Left lobe of liver (tissue), 2 donors: ENCODE results near the gene BICC1. TPM values are rescaled to one million over a fixed set of nuclear protein-coding genes. Genes with fewer than 3 reads are reported as not detected.

ENCODE experiments used
- ATAC-seq: fragments of 200-7000 bp; cut with Tn5 transposase; one replicate; pipeline ENCODE4 v1.9.1; 2020; ENCODE audit warnings: mild to moderate bottlenecking, moderate library complexity
- DNase-seq: peaks from one replicate; pipeline ENCODE4 v3.0.0-alpha.2; 2020; ENCODE audit warnings: low spot score
- total RNA-seq: library from RNA; stranded (reverse); gene quantifications from one replicate; pipeline ENCODE4 v1.2.1, GENCODE V29; 2021
- donor health status: DM: no; HTN: no; CAD: no; lungs with moderate emphysema.
- donor health status: DM: no; HTN: yes; CAD: no.

Gene BICC1
- total RNA-seq, 1 donor from 2014 or later, result 1.6 TPM

DNA sequence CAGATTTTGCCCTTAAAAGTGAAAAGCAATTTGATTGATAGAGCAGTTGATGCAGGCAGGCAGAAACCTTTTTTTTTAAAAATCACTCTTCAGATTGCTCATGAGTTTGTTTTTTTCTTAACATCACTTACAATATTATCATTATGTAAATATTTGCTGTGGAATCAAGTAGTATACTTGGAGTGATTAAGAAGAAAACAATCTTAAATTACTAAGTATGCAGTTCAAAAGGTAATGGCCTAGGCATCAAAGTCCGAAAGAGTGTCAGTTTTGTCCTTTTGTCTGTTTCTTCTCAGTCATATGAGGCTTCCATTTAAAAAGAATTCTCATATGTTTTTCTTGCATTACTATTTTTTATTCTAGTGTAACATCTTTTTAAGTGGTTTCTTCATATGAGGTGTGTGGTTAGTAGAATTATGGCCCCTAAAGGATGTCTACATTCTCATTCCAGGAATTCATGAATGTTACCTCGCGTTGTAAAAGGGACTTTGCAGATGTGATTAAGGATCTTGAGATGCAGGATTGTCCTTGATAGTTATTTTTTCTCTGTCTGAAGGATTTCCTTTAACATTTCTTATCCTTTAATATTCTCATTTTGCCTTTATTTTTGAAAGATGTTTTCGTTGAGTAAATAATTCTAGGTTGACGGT lies 44.0 kb downstream of the BICC1 start:
- DNase-seq, result no peak
- ATAC-seq, result no peak

DNA sequence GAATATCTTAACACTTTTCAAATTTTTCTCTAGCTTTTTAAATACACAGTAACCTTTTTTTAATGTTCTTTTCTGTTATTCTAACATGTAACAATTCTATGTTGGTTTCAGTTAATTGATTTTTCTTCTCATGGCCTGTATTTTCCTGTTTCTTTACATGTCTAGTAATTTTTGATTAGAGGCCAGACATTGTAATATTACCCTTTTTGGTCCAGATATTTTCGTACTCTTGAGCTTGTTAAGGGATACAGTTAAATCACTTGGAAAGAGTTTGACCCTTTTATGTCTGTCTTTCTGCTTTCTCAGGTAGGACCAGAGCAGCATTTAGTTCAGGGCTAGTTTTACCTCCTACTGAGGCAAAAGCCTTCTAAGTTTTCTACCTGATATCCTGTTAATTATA lies 45.0 kb downstream of the BICC1 start:
- DNase-seq (no peak), ATAC-seq (no peak)

DNA sequence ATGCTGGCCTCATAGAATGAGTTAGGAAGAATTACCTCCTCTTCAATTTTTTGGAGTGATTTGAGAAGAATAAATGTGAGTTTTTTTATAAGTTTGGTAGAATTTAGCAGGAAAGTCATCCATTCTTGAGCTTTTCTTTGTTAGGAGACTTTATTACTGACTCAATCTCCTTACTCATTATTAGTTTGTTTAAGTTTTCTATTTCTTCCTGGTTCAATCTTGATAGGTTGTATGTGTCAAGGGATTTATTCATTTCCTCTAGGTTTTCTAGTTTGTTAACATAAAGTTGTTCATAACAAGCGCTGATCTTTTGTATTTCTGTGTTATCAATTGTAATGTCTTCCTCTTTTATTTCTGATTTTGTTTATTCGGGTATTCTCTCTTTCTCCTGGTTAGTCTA lies 47.4 kb downstream of the BICC1 start:
- ATAC-seq (no peak), DNase-seq (no peak)

DNA sequence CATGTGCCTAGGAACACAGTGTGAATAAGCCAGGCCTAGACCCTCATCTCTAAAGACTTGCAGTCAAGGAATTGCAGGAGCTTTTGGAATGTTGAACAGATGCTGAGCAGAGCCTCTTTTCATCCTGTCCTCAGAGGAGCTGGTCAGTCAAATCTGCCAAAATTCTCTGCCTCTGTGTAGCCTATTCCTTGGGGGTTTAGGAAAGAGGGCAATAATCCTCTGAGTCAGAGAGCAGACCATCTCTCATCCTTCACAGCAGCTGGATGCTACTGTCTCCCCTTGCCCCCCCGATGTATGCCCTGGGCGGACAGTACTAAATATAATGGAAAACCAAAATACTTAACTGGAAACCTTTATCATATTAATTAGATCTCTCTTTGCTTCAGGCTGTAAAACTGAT lies 52.6 kb downstream of the BICC1 start:
- no peak for ATAC-seq
- no peak for DNase-seq

DNA sequence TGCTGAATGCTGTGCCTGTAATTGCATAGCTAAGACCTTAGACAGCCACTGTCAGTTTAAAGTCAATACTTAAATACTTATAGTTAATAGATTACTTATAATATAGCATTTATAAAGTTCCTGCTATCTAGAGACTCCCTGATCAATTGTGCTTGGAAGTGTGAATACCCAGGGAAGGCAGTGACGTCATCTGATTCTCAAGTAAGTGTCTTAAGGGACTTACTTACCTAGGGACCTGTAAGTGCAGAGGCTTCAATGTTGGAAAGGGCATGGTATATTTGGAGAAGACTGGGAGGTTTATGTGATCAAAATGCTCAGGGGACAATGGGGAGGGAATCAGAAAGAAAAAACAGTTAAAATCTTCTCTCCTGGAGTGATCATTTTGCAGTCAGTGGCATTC lies 55.0 kb downstream of the BICC1 start:
- DNase-seq, result no peak
- no peak for ATAC-seq

DNA sequence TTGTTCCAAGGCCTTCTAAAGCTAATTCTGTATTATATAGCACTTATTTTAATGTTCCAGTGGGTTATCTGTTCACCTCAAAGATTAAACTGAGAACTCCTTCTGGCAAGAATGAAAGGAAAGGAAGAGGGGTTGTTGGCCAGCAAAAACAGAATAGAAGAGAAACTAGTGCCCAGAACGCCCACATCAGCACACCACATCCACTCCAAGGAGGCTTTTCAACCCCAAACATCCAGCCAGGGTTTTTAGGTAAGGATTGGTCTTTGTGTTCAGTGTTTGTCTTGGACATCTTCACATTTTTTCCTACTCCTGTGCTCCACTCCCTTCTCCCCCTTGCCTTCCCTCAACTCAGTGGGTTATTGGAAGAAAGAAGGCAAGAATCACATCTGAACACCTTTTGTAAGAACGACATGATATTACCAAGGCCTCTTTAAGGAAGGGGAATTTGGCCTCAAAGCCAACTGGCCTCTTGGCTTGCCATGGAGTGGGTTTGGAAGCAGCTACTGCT lies 55.8 kb downstream of the BICC1 start:
- ATAC-seq (no peak), DNase-seq (no peak)

DNA sequence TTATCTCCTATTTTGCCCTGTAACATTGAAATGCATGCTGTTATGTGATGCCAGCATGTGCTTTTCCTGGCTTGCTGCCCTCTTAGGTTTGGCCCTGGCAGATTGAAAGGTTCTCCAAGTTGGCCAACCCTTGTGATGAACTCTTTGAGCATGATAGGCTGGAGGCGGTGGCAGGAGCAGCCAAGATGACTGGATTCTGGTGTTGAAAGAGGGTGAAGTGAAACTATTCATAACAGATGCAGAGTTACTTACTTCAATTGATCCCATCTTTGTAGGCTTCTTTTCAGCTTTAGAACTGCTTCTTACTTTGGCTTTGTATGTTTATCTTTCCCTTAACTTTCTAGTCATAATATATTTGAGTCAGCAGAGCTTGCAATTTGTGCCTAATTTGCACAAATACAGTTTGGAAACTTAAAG lies 57.6 kb downstream of the BICC1 start:
- ATAC-seq (no peak), DNase-seq (no peak)

DNA sequence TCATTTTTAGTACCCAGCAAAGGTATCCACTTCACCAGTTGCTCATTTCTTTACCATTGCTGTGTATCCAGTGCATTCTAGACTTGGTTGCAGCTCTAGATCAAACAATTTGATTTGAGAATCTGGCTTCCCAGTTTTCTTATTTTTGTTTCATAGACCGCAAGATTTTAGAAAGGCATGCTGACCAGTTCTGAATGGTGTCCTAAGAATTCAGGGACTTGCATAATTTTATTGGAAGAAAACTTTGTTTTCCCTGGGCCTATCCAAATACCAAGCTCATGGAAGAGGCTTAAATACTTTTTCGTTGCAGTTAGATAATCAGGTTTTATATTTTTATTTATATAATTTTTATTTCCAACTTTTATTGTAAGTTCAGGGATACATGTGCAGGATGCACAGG lies 58.3 kb downstream of the BICC1 start:
- no peak for DNase-seq

DNA sequence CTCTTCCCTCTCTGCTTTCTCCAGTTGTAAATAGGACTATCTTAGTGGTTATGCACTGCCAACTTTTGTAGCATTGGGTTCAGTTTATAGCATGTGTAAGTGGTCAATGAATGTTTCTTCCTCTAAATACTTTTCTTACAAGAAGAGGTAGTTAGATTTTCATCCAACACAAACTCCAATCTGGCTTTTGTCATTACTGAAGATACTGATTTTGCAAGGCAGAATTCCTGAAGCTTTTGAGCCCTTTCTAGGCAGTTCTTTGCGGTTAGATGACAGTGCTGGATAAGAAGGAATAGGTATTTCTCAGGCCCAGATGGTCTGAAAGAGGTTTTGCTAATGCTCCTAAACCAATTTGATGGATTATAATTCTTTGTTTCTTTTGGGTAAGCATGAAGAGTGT lies 60.5 kb downstream of the BICC1 start:
- DNase-seq, result no peak
- no peak for ATAC-seq

More for the DNA sequence above, 58.3 kb downstream of the BICC1 start:
- no peak for ATAC-seq

DNA sequence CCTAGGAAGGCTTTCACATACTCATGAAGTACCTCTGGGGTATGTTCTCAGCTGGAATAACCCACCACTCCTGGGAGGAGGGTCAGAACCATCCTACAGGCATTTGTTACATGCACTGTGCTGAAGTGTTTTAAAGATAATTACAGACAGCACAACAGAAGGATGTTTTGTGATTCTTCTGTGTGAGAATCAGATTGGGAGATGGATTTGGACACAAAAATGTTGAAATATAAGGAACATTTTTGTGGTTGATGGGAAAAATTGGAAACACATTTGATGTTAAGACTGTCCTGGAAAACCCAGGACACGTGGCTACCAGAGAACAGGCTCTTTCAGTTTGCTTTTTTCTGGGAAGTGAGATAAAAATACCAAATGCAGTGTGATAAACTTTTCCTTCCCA lies 61.4 kb downstream of the BICC1 start:
- DNase-seq, result no peak

DNA sequence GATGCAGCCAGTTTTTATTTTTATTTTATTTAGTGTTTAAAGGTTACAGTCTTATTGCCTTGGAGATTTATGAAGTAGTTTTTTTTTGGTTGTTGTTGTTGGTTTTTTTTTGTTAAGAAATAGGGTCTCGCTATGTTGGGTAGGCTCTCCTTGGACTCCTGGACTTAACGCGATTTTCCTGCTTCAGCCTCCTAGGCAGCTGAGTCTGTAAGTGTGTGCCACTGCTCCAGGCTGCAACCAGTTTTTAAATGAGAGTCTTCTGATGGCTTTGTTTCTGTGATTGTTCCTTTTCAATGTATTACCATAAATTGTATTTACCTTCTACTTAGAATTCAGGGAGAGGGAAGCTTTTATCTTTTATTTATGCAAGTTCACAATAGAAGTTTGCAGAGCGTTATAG lies 62.8 kb downstream of the BICC1 start:
- DNase-seq, result no peak
- no peak for ATAC-seq

More for the DNA sequence above, 61.4 kb downstream of the BICC1 start:
- ATAC-seq, result no peak

DNA sequence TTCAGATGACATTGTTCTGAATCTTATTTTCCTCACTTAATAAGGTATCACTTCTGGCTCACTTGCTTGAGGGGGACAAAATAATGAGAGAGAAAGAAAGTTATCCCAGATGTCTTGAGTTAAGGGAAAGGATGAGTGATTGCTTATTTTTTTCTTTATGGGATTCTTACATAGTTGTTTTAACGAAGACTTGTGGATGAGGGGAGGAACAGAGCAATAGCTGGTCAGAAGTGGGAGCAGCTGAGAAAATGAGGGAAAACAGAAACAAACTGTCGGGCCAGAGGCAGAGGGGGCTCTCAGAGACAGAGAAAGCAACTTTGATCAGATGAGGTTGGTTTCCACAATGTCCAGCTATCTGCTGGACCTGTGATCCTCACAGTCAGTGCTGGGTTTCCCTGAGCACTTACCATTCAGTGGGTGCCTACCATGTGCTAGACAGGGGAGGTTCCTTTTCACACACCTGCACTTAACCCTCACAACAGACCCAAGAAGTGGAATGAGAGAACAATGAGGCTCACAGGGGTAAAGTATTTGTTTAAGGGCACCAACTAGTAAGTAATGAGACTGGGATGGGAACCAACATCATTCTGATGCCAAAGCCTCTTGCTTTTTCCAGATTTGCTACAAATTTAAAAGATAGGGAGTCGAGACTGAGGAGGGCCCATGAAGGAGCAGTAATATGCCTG lies 64.2 kb downstream of the BICC1 start:
- ATAC-seq (no peak), DNase-seq (no peak)

DNA sequence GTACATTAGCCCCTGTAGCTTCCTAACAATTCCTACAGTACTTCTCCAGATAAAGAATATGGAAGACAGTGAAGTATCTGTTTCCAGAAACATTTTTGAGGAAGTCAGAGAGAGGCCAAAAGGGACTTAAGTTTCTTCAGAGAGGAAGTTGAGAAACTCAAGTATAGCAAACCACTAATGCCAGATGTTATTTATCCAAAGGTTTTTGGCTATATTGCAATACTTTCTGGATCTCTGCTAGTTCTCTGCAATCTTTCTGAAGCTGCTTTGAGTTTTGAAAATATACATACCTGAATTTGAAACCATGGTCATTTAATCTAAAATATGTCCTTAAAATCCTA lies 64.7 kb downstream of the BICC1 start:
- DNase-seq, result no peak
- no peak for ATAC-seq

DNA sequence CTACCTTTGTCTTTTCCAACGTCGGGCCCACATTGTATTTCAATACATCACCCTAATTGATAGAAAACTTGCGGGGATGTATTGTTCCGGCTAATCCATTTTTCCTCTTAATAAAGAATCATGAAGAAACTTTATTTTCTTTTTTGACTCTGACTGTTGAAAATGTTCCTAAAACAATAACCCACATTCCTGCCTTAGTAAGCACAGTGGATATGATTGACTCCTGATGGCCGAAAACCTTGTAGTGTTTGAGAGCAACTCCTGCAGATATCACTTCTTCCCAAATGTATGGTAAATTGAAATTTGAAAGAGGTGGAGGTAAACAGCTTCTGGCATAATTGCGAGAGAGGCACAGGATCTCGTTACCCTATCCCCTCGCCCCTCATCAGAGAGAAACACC lies 65.7 kb downstream of the BICC1 start:
- DNase-seq, result no peak

DNA sequence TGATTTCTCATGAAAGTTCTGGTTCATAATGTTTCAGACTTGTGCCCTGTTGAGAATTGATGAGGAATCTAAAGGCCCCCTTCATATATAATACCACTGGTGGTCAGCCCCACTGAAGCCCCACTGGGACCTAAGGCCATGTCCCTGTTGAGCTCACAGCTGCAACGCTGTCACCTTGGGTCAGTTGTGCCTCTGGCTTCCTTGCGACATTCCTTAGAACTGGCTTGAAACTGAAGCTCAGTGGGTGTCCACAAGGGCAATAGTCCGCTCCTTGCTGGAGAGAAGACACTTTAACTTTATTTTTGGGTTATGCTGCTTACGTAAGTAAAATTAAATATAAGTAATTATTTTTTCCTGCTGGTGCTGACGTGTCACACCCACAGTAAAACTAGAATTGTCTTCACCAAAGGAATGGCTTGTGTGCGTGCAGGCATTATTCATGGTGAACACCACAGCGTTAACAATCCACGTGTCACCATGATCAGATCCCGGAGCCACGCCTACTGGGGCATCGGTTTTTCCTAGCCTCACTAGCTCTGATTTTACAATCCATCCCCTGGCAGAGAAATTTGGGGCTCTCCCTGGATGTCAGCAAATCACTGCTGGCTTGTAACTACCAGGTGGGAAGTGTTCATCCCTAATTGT lies 66.5 kb downstream of the BICC1 start:
- no peak for ATAC-seq
- no peak for DNase-seq

More for the DNA sequence above, 65.7 kb downstream of the BICC1 start:
- ATAC-seq, result no peak

DNA sequence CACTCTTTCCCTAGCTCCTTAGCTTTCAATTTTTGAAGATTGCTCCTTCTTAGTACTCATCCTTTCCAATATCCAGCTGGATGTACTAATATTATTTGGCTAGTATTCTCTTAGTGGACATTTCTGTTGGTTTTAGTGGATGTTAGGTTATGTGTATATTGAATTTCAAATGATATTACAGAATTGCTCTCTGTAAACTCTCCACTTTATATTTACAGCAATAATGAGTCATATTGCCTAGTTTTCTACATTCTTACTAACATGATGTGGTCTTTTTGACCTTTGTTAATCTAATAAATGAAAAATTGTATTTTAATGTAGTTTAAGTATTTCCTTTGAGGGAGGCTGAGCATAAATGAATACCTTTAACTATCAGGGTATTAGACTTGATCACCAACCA lies 69.4 kb downstream of the BICC1 start:
- DNase-seq (no peak), ATAC-seq (no peak)

DNA sequence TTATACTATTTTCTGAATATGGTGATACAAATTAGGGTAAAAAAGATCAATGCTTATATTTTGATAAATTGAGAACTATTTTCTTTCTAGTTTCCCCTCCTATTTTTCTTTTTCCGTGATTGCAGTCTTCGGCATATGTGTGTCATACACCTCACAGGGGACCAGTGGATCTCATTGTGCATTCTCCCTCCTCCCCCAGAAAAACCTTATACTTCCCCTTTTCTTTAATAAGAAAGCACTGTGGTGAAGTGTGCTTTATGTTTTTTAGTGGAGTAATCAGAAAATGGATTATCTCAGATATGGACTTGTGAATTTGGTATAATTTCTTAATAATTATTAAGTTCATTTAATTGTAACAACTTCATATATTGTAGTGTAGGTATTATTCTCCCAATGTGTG lies 72.8 kb downstream of the BICC1 start:
- no peak for ATAC-seq
- no peak for DNase-seq

DNA sequence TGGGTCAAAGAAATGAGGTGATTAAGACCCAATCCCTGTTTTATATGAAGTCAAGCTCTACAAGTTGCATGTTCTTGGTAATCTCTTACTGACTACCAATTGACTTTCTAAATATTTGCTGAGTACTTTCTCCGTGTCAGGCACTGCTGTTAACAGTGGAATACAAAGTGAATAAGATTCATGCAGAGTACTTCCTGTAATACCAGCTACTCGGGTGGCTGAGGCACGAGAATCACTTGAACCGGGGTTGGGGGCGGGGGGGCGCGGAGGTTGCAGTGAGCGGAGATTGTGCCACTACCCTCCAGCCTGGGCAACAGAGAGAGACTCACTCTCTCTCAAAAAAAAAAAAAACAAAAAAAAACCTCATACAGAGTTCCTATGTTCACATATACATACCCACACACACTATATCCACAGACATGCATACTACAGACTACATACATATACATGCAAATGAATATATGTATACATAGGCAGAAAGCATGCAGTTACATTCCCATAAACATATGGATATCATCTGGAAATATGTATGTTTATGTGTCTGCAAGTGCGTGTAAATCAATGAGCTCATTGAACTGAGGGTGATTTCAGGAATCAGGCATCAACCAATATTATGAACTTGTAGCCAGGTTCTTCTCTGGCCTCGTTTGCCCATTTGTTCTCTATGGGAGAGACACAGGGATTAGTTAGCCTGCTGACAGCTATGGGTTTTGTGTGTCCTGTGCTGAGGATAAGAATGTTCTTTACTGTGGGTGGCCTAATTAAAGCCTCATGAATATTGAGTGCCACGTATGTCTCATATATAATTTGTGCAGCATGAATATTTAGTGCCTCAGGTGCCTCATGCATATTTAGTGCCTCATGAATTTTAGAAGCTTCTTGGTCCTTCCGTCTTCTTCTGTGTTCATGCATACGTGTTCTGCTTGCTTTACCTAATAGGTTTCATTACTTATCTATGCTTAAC lies 73.9 kb downstream of the BICC1 start:
- DNase-seq, result no peak
- no peak for ATAC-seq

DNA sequence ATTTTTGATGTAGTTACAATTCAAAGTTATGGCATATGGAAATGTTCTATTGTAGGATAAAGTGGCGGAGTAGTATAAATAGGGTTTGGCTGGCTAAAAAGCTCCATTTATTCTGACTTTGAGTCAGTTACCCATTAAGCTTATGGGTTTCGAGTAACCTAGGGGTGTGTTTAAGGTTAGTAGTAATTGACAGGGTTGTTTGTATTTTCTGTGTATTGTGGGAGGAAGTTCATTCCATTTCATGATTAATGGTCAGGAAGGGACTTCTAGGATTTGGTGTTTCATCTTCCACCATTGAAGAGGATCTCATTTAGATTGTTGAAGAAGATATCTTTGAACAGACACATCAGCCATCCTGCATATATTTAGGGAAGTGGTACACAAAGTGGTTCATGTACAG lies 75.0 kb downstream of the BICC1 start:
- ATAC-seq, result no peak
- DNase-seq, result no peak

DNA sequence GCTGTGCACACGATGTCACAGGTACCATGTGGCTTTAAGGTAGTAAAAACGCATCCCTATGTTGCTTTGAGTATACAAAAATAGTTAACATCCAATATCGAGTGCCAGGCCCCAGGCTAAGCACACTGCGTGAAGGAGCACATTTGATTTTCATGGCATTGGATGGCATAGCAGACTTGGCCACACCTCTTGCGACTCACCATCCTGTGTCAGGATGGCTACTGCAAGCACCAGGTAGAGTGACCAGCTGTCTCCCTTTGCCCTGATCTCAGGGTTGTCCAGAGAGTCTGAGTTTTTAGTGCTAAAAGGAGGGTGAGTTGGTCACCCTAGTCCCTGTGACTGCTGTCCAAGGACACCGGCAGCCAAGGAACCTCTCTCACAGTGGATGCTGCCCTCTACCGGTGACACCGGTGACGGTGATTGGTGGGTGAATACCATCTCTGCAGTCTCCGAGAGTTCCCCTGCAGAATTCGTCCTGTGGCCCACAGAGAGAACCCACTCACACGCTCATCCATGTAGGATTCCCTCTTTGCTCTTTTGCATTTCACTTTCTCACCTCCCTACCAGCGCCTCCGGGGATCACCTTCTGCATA lies 76.1 kb downstream of the BICC1 start:
- DNase-seq (no peak), ATAC-seq (peak; percentile 65)
